WI38 (cell line): ENCODE measurements around the gene TTLL7.

Experiments used
- H3K4me3 ChIP-seq: 2 replicates; pipeline ENCODE4 v1.5.1; 2011; ENCODE audit warnings: low read depth, mild to moderate bottlenecking, control low read depth, low read length
- CTCF ChIP-seq: IDR thresholded peaks from 2 replicates; pipeline ENCODE4 v1.5.1; 2012; ENCODE audit warnings: low read depth, mild to moderate bottlenecking, control low read depth, low read length

Gene TTLL7

GRCh38 chr1:83857103-83857502 lies 141.8 kb downstream of the TTLL7 start:
- no peak for TF ChIP-seq CTCF
- H3K4me3 ChIP-seq: no peak overlapping the region

- H3K4me3 ChIP-seq: no peak overlapping the region
- TF ChIP-seq CTCF: no peak
Observed at GRCh38 chr1:83856381-83856780, 142.6 kb downstream of the TTLL7 start.

- TF ChIP-seq CTCF: no peak
- H3K4me3 ChIP-seq: no peak overlapping the region
Observed at GRCh38 chr1:83854456-83854855, 144.5 kb downstream of the TTLL7 start.

GRCh38 chr1:83850834-83851233 lies 148.1 kb downstream of the TTLL7 start:
- TF ChIP-seq CTCF: no peak
- H3K4me3 ChIP-seq: no peak overlapping the region

GRCh38 chr1:83849191-83850061 lies 149.5 kb downstream of the TTLL7 start:
- TF ChIP-seq CTCF: no peak

GRCh38 chr1:83846138-83846537 lies 152.8 kb downstream of the TTLL7 start:
- no peak overlapping the region for H3K4me3 ChIP-seq
- TF ChIP-seq CTCF: no peak

More at GRCh38 chr1:83849191-83850061, 149.5 kb downstream of the TTLL7 start:
- H3K4me3 ChIP-seq: no peak overlapping the region

GRCh38 chr1:83845437-83846071 lies 153.4 kb downstream of the TTLL7 start:
- TF ChIP-seq CTCF: no peak
- H3K4me3 ChIP-seq: no peak overlapping the region
